OCI-LY1 (cell line): ENCODE data around the gene RHEBL1.

Experiments used
- EZH2 ChIP-seq: fragments of 200-600 bp; sonication (generic), shearing (Covaris generic); IDR thresholded peaks from 2 replicates; pipeline ENCODE4 v1.8.0; 2017; ENCODE audit warnings: borderline replicate concordance, mixed run types, mild to moderate bottlenecking, antibody characterized with exemption, low read length, moderate library complexity, mixed read lengths
- TF ChIP-seq, protein P1 (sequence below): fragments of 200-600 bp; sonication (generic), shearing (Covaris generic); IDR thresholded peaks from 2 replicates; pipeline ENCODE4 v1.5.1; 2017; ENCODE audit warnings: mild to moderate bottlenecking, antibody characterized with exemption, low read length, moderate library complexity, mixed read lengths

DNA sequence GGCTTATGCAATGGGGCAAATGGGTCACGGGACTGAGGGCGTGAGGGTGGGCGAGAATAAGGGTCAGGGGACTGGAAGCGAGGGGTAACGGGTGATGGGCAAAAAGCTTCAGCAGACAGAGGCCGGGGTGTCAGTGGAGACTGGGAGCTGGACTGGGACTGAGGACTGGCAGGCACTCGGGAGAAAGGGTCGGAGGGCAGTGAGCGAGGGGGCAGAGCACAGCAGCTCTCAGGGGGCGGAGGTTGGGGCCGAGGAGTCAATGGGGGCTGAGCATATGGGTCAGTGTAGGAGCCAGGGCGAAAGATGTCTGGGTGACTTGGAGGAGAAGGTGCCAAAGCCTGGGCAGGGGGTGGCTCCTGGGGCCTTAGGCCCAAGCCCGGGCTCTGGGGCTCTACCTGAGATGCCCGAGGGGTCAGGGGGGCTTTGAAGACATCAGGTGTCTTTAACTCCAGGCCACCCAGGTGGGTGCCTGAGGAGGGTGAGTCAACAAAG lies 29.4 kb downstream of the RHEBL1 start:
- TF ChIP-seq, protein P1, sequence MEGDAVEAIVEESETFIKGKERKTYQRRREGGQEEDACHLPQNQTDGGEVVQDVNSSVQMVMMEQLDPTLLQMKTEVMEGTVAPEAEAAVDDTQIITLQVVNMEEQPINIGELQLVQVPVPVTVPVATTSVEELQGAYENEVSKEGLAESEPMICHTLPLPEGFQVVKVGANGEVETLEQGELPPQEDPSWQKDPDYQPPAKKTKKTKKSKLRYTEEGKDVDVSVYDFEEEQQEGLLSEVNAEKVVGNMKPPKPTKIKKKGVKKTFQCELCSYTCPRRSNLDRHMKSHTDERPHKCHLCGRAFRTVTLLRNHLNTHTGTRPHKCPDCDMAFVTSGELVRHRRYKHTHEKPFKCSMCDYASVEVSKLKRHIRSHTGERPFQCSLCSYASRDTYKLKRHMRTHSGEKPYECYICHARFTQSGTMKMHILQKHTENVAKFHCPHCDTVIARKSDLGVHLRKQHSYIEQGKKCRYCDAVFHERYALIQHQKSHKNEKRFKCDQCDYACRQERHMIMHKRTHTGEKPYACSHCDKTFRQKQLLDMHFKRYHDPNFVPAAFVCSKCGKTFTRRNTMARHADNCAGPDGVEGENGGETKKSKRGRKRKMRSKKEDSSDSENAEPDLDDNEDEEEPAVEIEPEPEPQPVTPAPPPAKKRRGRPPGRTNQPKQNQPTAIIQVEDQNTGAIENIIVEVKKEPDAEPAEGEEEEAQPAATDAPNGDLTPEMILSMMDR: no peak
- no peak for TF ChIP-seq EZH2
